Globus pallidus (tissue), 1 donor: ENCODE measurements around the gene PRKN.

Experiments
- DNase-seq: peaks from one replicate; pipeline ENCODE4 v3.0.0-alpha.2; 2015; ENCODE audit warnings: low spot score

The PRKN gene

GRCh38 chr6:161413355-161413771, 1314.2 kb downstream of the PRKN start:
- no peak for DNase-seq

- no peak for DNase-seq
Observed at GRCh38 chr6:161412795-161413194, 1314.8 kb downstream of the PRKN start.

- no peak for DNase-seq
Observed at GRCh38 chr6:161411265-161411944, 1316.2 kb downstream of the PRKN start.

DNA sequence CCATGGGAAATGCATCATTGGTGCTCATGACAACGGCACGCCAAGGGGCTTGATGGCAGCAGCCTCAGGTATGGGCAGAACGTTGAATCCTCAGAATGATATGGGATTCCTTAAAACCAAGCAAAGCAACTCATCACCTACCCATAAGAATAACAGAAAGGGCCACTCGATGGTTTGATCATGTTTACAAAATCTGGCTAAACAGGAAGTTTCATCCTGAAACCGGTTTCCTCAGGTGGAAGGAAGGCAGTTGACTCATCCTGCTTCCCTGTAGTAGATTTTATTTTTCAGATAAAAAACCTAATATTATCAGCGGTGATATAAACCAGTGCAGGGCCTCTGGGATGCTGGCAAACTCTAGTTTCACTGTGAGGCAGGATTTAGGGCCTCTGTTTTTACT, 1316.8 kb downstream of the PRKN start:
- DNase-seq, result no peak

- no peak for DNase-seq
Observed at GRCh38 chr6:161410076-161410475, 1317.5 kb downstream of the PRKN start.

DNA sequence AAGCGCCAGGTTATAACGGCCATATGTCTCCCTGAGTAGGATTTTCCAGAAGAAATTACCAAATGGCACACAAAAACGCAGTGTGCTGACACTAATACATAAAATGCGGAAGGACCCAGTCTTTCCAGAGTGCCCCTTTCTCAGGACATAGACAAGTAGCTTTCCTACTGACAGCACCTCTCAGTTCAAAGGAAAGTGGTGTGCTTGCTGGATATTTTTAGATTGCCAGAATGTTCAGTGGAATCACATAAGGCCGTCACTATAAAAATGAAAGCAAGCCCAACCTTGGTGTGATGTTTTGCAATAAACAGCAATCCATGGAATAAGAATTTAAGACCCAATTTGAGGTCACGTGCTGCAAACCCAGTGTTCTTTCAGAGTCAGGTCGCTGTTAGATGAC, 1318.2 kb downstream of the PRKN start:
- DNase-seq, result no peak

DNA sequence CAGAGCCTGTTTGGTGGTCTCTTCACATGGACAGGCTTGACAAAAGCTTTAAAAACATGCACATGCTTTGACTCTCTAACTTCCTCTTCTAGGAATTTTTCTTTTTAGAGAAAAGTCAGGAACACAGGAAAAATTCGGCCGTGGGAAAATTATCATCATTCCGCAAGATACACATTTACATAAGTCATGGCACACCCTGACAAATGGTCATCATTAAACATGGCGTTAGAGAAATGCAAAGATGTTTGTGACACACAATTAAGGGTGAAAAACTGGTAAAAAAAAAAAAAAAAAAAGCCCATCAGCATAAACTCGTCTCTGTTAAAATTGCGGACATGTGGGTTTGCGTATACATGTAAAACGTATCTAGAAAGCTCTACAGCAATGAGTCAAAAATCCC, 1319.5 kb downstream of the PRKN start:
- no peak for DNase-seq

DNA sequence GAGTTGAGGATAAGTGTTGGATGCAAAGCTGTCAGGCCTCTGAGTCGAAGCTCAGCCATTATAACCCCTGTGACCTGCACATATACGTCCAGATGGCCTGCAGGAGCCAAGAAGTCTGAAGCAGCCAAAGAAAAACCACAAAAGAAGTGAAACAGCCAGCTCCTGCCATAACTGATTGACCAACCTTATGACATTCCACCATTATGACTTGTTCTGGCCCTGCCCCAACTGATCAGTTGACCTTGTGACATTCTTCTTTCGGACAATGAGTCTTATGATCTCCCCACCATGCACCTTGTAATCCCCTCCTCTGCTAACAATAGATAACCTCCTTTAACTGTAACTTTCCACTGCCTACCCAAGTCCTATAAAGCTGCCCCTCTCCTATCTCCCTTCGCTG, 1320.0 kb downstream of the PRKN start:
- no peak for DNase-seq

DNA sequence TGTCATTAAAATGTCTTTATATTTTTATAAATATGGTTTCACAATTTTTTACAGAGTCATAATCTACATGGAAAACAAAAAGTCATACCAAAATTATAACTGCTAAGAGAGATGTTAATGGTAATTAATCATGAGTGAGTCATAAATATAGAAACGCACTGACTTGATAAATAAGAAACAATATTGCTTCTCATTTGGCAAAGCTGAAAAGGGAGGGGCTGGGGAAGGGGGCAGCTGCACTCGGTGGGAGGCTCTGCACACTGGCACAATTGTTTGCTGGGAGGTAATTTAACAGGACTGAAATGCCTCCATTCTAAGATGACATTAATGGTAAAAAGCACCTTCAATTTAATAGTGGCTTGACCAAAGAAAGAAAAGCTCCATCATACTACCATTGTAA, 1320.5 kb downstream of the PRKN start:
- DNase-seq, result no peak

DNA sequence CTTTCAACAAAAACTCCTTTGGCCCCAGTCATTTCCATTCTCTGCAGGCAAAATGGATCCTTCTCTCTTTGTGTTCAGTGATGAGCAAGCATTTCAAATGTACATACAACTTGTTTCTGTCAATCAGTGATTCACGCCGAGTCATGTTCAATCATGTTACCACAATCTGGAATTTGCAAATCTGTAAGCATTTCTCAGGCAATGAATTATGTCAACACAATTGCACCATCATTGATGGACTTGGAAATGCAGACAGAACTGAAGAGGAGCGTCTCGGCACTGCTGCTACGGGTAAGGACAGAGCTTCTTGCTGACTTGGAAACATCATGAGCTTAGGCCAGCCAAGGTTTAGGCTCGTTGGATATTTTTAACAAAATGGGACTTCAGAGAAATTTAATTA, 1320.9 kb downstream of the PRKN start:
- DNase-seq, result no peak

- DNase-seq, result no peak
Observed at GRCh38 chr6:161405418-161405817, 1322.1 kb downstream of the PRKN start.

DNA sequence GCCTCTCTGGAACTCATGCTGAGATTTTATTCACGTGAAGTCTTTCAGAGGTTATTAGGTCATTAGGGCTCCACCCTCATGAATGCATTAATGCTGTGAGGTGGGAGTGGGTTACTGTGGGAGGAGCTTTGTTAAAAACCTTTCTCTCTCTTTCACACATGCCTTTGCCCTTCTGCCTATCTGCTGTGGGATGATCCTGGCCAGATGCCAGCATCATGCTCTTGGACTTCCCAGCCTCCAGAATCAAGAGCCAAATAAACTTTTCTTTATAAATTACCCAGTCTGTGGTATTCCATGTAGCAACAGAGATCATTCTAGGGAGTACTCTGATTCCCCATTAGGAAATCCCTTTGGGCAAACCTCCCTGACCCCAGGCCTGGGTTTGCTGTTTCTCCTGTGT, 1323.8 kb downstream of the PRKN start:
- no peak for DNase-seq

DNA sequence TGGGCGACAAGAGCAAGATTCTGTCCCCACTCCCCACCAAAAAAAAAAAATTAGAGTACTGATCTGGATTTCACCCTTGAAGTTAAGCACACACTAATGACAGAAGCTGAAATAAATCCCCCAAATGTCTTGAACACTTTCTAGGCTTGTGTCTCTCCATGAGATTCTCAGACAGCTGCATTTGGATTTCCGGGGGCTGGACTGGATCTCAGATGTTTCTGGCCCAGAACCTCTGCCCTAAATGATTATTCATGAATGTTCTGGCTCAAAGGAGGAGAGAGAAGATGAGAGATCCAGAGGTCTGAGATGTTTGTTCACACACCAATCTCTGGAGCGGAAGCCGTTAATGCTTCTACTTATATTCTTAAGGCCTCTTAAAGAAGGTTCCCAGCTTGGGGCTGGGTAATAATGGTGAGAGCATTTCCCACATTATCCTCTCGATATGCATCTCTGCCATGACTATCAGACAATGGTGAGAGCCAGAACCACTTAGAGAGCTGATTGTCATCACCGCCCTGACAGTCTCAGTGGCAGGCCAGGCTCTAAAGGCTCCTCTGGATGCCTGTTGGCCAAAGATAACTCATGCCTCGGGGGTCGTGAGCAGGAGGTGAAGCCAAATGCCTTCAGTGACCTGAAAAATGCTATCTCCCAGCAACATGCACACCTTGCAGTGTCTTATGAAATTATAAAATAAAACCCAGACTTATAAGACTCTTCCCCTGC, 1325.8 kb downstream of the PRKN start:
- no peak for DNase-seq

DNA sequence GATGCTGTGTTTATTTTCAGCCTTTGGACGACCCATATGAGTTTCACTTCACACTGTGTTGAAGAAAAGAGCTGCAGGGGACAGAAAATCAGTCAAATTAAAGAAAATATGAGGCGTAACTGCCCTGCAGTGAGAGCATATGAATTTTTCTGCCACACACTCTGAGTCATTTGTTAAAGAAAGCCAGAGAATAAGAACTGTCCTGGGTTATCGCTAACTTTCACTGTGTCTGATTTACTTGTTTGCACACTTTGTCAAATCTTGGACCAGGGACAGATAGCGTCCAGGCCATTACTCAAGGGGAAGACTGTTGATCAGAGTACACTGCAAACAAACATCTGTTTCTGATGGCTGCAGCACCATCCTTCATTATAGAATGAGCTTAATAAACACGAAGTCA, 1326.9 kb downstream of the PRKN start:
- DNase-seq, result no peak

DNA sequence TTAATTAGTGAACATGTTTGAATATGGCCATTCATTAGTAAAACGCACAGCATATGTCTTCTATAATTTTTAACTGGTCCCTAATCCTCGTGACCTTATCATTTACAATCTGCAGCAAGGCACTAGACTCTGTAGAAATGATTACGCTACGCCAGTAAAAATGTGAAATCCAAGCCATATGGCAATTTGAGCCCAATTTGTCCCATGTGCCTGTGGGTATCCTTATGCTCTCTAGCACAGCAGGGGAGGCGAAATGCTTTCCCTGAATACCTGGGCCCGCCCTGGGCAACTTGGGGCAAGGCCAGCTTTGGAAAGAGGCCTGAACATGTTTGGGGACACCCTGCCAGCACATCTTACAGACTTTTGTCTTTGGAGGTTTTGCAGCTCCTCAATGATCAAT, 1331.0 kb downstream of the PRKN start:
- DNase-seq, result no peak

GRCh38 chr6:161395716-161396231, 1331.8 kb downstream of the PRKN start:
- no peak for DNase-seq

DNA sequence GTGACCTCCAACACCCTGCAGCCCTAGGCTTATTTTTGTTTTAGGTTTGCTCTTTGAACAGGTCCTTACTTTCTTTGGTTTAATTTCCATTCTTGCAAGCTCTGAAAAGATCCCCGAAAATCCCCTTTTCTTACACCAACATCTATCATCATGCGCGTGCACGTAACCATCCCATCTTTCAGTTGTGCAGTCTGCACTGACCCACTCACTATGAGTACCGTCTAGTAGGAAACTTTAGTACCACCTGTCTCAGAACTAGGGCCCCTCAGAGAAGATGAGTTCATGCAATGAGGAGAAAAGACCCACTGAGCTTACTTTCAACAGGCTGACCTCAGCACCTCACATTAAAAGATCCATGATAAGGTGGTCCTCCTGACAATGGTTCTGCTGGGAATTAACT, 1333.1 kb downstream of the PRKN start:
- no peak for DNase-seq

GRCh38 chr6:161393839-161394364, 1333.7 kb downstream of the PRKN start:
- DNase-seq, result peak; percentile 89

DNA sequence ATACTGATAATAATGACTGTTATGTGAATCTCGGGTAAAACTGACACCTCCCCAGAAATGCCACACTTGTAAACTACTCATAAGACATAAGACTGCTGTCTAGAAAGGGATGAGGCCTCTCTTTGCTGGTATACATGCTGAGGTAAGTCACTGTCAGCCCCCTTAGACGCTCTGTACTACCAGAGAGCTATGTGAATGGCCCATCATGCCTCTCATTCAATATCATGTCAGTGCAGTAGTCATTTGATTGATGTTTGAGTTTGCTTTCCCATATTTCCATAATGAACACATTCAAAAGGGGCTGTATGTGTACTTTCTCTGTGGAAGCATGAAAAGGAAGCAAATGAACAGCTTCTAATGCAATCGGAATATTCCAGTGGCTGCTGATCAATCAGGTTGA, 1334.3 kb downstream of the PRKN start:
- DNase-seq, result no peak

GRCh38 chr6:161389756-161390155, 1337.8 kb downstream of the PRKN start:
- no peak for DNase-seq

DNA sequence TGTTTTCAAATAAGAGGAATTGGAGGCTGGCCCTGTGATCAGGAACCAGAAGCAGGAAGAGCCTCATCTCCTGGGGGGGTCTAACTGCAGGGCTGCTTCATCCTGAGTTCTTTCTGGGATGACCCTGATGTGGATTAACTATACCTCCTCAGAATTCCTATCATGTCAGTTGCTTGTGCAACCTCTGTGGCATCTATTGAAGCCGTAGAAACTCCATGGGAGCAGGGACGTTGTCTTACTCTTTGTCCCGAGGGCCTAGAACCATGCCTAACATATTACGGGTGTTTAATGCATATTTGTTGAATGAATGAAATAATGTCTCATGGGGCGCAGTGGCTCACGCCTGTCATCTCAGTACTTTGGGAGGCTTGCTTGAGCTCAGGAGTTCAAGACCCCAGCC, 1343.6 kb downstream of the PRKN start:
- DNase-seq, result no peak

GRCh38 chr6:161379834-161380582, 1347.6 kb downstream of the PRKN start:
- DNase-seq, result no peak

- no peak for DNase-seq
Observed at GRCh38 chr6:161378115-161378514, 1349.5 kb downstream of the PRKN start.
